Fibroblast of pulmonary artery (primary cell): ENCODE data around the gene CCL28.
A peak's percentile ranks its signal among the peaks of the same experiment; 100 is the strongest.
"Not testable (repeated sequence)": the region's sequence is repeated elsewhere in the genome, so short reads cannot be mapped to it uniquely, and the experiment has no call there.

Experiments
- DNase-seq: peaks from one replicate; pipeline ENCODE4 v3.0.0-alpha.2; 2010; ENCODE audit warnings: low read depth
- H3K4me3 ChIP-seq: replicated peaks from 2 replicates; pipeline ENCODE4 v1.5.1; 2011; ENCODE audit warnings: low read depth, mild to moderate bottlenecking, control low read depth, low read length, moderate library complexity
- TF ChIP-seq, protein P1 (sequence below): IDR thresholded peaks from 2 replicates; pipeline ENCODE4 v1.5.1; 2011; ENCODE audit warnings: mild to moderate bottlenecking, control low read depth, low read length, inconsistent platforms; ENCODE audit errors: missing control alignments

The CCL28 gene

DNA sequence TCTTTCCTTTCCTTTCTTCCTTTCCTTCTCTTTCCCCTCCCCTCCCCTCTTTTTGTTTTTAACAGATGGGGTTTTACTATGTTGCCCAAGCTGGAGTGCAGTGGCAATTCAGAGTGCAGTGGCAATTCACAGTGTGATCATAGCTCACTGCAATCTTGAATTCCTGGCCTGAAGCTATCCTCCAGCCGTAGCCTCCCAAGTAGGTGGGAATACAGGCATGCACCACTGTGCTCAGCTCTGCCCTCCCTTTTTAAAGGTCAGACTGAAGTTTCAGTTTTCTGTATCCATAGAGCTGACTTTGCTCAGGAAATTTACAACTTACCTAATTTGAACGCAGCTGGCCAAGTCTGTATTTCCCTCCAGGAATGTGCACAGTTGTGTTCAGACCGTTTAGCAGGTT, 696 bp downstream of the CCL28 start:
- H3K4me3 ChIP-seq: no peak overlapping the region
- TF ChIP-seq, protein P1, sequence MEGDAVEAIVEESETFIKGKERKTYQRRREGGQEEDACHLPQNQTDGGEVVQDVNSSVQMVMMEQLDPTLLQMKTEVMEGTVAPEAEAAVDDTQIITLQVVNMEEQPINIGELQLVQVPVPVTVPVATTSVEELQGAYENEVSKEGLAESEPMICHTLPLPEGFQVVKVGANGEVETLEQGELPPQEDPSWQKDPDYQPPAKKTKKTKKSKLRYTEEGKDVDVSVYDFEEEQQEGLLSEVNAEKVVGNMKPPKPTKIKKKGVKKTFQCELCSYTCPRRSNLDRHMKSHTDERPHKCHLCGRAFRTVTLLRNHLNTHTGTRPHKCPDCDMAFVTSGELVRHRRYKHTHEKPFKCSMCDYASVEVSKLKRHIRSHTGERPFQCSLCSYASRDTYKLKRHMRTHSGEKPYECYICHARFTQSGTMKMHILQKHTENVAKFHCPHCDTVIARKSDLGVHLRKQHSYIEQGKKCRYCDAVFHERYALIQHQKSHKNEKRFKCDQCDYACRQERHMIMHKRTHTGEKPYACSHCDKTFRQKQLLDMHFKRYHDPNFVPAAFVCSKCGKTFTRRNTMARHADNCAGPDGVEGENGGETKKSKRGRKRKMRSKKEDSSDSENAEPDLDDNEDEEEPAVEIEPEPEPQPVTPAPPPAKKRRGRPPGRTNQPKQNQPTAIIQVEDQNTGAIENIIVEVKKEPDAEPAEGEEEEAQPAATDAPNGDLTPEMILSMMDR: no peak
- DNase-seq: no peak

DNA sequence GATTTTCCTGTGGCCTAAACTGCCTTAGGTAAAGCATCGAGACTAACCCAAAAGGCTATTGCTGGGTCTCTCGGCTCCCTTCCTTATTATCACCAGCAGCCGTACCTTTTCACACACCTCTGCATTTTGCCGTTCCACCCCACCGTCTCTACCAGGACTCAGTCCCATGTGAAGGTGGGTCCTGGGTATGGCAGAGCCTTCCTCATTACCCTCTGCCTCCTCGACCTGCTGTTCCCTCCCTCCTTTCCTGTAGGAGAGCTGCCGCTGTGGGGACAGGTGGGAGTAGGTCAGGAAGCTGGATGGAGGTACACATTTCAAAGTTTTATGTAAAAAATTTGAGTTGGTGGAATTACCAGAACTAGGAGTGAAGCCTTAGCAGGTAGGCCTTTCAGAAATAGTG, 1.8 kb downstream of the CCL28 start:
- TF ChIP-seq, protein P1: no peak

DNA sequence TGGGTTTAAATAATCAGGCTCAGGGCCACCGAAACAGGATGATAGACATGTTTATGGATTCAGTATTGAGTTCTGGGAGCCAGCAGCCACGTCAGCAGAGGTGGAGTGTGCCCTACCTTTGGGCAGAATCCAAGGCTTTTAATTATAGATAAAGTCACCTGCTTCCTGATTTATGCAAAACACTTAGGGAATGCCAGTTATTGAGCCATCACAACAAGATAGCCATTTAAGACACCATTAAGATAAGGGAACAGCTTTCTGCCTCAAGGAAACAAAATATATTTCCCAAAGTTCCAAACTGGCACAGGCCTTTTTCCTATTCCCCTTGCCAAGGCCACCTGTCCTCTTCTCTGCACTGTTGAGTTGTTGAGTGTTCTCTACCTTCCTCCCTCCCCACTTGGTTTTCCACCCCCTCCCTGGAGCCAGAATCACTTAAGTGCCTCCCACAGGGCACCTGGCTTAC, 2.4 kb downstream of the CCL28 start:
- H3K4me3 ChIP-seq: no peak overlapping the region
- TF ChIP-seq, protein P1: no peak
- DNase-seq: no peak

More for the DNA sequence above, 1.8 kb downstream of the CCL28 start:
- DNase-seq: no peak
- no peak overlapping the region for H3K4me3 ChIP-seq

DNA sequence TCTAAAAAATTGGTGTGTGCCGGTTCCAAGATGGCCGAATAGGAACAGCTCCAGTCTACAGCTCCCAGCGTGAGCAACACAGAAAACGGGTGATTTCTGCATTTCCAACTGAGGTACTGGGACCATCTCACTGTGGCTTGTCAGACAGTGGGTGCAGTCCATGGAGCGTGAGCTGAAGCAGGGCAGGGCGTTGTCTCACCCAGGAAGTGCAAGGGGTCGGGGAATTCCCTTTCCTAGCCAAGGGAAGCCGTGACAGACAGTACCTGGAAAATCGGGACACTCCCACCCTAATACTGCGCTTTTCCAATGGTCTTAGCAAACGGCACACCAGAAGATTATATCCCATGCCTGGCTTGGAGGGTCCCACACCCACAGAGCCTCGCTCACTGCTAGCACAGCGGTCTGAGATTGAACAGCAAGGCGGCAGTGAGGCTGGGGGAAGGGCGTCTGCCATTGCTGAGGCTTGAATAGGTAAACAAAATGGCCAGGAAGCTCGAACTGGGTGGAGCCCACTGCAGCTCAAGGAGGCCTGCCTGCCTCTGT, 9.6 kb downstream of the CCL28 start:
- DNase-seq, H3K4me3 ChIP-seq: not testable (repeated sequence)

DNA sequence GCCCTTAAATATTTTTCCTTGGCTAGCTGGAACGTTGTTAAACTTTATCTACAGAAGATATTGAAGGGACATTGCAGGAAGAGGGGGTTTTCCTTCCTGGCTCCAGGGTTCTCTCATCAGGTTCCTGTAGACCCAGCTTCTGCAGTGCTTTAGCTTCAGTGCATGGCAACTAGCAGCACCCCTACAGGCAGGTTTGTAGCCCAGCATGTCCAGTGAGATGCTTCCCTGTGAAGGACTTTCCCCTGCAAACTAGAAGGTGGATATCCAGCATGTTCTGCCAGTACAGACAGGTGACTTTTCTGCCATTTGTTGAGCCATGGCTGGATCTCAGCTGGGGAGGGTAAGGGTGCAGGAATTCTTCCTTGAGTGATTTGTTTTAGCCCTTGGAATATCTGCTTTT, 10.4 kb downstream of the CCL28 start:
- no peak overlapping the region for H3K4me3 ChIP-seq
- TF ChIP-seq, protein P1: peak; percentile 51
- peak; percentile 22 for DNase-seq

DNA sequence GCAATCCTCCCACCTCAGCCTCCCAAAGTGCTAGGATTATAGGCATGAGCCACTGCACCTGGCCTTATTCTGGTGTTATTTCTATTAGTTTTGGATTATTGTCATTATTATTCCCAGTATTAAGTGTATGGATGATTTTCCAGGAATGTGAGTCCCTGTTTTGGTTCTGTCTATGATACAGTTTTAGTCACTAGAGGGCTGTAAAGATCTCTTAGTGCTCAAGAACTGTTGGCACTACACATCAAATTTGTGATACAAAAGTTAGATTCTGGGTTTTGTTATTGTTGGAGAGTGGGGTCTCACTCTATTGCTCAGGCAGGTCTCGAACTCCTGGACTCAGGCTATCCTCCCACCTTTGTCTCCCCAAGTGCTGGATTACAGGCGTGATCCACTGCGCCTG, 12.1 kb downstream of the CCL28 start:
- TF ChIP-seq, protein P1: peak; percentile 42
- peak; percentile 48 for DNase-seq
- no peak overlapping the region for H3K4me3 ChIP-seq

DNA sequence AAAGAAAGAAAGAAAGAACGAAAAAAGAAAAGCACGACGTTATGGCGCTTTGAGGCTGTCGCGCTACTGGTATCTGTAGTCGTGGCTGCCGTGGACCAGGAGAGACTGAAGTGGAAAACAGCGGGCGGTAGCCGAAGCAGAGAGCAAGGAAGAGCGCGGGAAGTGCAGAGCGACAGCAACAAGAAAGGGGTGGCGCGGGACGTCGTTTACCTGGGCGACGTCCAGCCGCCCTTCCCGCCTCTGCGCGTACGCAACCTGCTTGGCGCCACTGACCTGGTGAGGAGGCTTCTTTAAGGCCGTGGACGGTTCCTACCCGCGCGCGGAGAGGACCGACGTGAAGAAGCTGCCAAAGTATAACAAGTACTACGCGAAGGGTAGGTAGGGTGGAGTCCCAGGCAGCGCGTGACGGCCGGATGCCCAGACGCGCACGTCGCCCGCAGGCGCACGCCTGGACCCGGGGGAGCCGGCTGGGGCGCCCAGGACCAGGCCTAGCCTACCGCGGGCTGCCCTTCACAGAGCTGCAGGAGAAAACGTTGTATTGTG, 15.4 kb downstream of the CCL28 start:
- TF ChIP-seq, protein P1: no peak
- H3K4me3 ChIP-seq: peak overlapping the region; percentile 52
- peak; percentile 22 for DNase-seq
